NCI-H1417 treated with DMSO at 0.1 percent for 48 hours (cell line): ENCODE measurements around the gene KCNE2.
"Not testable (repeated sequence)": the region's sequence is repeated elsewhere in the genome, so short reads cannot be mapped to it uniquely, and the experiment has no call there.

Source experiments
- DNase-seq: peaks from one replicate; lab custom pipeline; 2025; lab: John Stamatoyannopoulos, UW

Gene KCNE2

DNA sequence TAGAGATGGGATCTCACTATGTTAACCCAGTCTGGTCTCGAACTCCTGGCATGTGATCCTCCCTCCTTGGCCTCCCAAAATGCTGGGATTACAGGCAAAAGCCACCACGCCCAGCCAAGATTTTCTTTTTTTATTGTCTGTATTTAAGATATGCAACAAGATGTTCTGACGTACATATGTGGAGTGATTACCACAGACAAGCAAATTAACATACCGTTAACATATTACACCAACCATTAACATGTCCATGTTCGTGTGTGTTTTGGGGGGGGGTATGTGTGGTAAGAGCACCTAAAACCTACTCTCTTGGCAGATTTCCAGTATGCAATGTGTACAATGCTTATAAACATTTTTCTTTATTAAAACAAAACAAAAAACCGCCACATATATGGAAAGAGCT lies 10.6 kb upstream of the KCNE2 start:
- no peak for DNase-seq

GRCh38 chr21:34354836-34355235 lies 9.0 kb upstream of the KCNE2 start:
- DNase-seq = no peak

DNA sequence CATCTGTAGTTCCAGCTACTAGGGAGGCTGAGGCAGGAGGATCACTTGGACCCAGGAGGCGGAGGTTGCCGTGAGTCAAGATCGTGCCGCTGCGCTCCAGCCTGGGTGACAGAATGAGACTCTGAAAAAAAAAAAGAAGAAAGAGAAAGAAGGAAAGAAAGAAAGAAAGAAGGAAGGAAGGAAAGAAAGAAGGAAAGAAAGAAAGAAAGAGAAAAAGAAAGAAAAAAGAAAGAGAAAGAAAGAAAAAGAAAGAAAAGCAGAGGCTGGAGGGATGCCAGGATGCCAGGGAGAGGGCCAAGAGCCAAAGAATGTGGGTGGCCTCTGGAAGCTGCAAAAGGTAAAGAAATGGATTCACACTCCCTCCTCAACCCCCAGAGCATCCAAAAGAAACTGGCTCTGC lies 8.2 kb upstream of the KCNE2 start:
- no peak for DNase-seq

GRCh38 chr21:34357889-34358288 lies 5.9 kb upstream of the KCNE2 start:
- DNase-seq = no peak

GRCh38 chr21:34358866-34359265 lies 4.9 kb upstream of the KCNE2 start:
- DNase-seq = no peak

DNA sequence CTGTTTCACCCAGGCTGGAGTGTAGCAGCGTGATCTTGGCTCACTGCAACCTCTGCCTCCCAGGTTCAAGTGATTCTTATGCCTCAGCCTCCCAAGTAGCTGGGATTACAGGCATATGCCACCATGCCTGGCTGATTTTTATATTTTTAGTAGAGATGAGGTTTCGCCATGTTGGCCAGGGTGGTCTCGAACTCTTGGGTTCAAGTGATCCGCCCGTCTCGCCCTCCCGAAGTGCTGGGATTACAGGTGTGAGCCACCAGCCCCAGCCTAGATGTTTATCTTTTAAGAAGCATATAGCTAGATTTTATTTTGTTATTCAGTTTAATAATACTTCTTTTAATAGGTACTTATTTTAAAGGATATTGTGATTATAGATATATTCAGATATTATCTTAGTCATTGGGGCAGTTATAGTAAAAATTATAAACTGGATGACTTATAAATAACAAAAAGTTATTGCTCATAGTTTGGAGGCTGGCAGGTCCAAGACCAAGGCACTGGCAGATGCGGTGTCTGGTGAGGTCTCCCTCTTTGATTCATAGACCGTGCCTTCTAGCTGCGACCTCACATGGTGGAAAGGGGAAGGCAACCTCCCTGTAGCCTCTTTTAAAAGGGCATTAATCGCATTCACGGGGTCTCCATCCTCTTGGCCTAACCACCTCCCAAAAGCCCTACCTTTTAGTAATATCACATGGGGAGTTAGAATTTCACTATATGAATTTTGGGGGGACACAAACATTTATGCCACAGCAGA lies 3.1 kb upstream of the KCNE2 start:
- DNase-seq = no peak

GRCh38 chr21:34362136-34362444 lies 1.7 kb upstream of the KCNE2 start:
- DNase-seq = no peak

DNA sequence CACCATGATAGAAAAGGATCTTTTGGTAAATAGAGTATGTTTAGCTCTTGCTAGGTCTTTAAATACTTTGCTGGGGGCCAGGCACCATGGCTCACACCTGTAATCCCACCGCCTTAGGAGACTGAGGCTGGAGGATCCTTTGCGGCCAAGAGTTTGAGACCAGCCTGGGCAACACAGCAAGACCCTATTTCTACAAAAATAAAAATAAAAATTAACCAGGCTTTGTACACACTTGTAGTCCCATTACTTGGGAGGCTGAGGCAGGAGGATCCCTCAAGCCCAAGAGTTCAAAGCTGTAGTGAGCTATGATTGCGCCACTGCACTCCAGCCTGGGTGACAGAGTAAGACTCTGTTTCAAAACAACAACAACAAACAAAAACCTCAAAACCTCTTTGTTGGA lies 1.1 kb upstream of the KCNE2 start:
- no peak for DNase-seq

DNA sequence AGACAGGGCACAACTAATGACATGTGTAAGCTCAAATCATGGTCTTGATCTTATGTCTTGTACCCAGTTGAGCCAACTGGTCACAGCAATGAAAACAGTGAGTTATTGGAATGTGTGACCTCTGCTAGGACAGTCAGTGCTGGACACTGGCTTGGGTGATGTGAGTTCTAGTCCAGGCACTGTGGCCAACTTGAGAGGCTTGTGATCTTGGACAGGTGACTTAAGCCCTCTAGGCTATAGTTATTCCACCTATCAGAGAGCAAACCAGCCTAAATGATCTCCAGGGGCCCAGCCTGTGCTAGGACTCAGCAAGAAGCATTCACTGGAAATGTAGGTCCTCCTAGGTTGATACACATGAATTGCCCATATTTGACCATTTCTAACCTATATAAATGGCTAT lies 1.1 kb downstream of the KCNE2 start:
- no peak for DNase-seq

DNA sequence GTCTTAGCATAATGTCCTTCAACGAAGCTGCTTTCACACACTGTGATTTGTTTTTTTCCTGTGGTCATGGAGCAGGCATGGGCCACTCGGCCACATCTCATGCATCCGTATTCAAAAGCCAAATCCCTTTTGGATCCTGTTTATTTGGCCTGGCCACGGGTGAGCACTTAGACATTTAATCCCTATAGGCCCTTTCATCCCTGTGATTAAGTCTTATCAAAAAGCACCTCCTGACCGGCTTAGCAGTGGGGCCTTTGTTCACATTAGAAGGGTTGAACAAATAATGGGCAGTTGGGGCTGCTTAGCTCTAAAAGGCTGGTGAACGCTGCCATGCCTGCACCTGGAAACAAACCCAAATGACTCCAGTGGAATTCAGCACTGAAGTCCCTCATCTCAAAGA lies 2.0 kb downstream of the KCNE2 start:
- no peak for DNase-seq

GRCh38 chr21:34367320-34367935 lies 3.6 kb downstream of the KCNE2 start:
- peak; percentile 48 for DNase-seq

DNA sequence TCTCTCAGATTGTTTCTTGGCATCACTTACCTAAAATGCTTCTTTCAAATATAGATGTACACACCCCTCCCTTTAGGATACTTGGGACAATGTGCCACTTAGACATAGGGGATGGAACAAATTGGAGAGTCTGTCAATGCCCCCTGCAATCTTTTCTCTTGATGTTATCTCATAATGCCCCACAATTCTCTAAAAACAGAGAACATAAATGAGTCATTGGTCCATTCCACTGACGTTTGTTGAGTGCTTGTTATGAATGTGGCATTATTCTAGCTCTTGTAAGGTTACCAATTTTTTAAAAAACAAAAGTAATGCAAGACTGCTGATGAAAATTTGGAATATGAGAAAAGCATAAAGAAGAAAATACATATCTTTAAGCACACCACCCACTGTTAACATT lies 5.9 kb downstream of the KCNE2 start:
- no peak for DNase-seq

- no peak for DNase-seq
These were observed 8.5 kb downstream of the KCNE2 start for GRCh38 chr21:34372321-34372720.

DNA sequence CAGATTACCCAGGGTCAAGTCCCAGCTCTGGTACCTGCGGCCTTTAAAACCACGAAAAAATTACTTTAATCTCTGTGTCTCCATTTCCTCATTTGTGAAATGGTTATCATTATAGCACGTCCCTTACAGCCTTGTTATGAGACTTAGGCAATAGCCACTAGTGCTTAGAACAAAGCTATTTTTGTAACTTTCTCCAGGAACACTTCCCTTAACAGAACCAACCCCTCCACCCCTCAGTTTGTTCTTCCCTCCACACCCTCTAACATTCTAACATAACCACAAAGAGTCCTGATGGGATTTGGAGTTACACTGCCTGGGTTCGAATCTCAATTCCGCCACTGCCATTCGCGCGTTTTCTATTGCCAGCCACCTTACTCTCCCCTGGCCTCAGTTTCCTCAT lies 10.7 kb downstream of the KCNE2 start:
- not testable (repeated sequence) for DNase-seq

DNA sequence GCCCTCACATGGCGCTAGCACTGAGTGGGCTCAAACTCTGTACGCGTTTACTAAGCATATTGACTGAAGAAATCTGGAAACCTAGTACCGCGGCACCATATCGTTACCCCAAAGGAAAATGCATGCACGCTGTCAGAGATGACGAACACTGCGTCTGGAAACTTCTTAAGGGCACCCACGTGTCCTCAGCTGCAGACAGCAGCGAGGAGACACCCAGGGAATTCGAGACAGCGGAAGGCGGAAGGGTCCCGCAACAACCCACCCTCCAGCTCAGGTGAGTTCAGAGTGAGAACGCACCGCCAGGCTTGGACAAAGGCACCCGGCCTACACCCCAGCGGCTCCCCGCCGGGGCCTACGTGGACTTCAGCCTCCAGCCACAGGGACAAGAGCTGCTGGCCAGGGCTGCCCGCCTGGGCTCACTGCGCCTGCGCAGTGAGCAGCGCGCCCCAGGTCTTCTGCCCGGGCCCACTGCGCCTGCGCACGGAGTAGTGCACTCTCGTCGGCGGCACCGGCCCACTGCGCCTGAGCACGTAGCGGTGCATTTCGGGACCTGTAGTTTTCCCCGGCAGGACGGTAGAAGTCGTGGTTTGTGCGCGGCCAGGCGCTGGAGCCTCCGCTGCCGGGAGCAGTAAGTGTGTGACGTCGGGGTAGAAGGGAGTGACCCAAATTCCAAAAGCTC lies 11.3 kb downstream of the KCNE2 start, which contains the start of gene SMIM11:
TSS of gene SMIM11 (plus strand) at position 568 of the 679 bp plus-strand sequence. CDS start 3,998 bp downstream, outside the sequence.
- DNase-seq = not testable (repeated sequence)

- not testable (repeated sequence) for DNase-seq
These were observed 11.8 kb downstream of the KCNE2 start for GRCh38 chr21:34375619-34375972.

DNA sequence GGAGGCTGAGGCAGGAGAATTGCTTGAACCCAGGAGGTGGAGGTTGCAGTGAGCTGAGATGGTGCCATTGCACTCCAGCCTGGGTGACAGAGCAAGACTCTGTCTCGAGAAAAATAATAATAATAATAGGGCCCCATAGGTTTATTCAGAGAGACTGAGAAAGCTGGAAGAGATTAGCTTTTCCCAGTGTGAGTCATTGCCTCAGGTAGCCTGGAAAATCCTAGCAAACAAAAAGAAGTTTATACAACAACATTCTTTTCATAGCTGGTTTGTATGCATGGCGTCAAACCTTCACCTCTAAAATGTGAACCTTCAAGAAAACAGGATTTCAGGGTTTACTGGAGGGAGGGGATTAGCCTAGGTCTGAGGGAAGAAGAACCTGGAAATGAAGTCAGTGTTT lies 19.3 kb downstream of the KCNE2 start:
- DNase-seq = not testable (repeated sequence)

GRCh38 chr21:34383724-34384415 lies 20.1 kb downstream of the KCNE2 start:
- DNase-seq = not testable (repeated sequence)

DNA sequence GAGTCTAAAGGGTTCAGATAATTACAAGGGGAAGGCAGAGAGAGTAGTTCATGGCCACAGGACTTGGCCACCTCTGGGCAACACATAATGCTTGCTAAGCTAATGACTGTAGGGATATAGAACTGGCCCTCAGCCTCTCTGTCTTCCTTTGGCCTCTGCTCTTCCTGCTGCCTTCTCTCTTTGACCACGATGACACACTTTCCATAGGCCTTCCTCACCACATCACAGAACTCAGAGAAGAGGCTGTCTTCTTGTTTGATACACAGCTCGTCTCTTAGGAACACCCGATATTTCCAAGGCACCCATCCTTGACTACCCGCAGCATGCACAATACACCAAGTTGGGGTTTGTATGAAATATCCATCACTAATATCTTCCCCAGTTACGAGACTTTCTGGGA lies 36.7 kb downstream of the KCNE2 start:
- DNase-seq = not testable (repeated sequence)

DNA sequence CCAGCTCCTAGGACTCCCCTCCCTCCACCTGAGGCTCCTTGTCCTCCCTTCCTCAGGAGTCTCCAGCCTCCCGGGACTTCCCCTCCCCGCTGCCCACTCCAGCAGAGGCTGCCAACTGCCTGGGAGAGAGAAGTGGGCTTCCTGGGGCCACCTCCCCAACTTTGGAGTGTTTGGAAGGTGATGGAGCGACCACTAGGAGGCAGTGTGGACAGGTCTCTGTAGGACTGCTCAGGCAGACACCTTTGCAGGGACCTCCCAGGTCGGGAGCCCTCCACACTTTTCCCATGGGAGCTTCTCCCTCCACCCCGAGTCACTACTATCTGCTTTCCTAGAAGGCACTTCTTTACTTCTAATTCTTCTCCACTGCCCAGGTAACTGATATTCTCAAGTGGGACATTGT lies 40.9 kb downstream of the KCNE2 start:
- not testable (repeated sequence) for DNase-seq

DNA sequence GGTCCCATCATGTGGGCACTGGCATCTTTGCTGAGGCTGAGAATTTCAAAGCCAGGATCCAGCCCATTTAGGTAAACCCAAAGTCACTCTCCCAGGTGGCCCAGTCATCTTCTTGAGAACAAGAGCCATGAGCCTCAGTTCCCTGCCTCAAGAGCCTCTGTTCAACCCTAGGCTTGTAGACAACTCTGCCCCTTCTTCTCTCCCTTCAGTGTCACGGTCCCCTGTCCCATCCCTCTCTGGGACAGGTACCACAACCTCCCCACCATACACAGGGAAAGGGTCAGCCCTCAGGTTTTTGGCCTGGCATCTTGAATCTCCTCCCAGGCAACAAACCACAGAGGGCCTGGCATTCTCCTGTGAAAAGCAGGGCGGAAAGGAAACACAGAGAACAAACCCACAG lies 41.9 kb downstream of the KCNE2 start:
- DNase-seq = not testable (repeated sequence)

GRCh38 chr21:34406102-34406501 lies 42.3 kb downstream of the KCNE2 start:
- not testable (repeated sequence) for DNase-seq

DNA sequence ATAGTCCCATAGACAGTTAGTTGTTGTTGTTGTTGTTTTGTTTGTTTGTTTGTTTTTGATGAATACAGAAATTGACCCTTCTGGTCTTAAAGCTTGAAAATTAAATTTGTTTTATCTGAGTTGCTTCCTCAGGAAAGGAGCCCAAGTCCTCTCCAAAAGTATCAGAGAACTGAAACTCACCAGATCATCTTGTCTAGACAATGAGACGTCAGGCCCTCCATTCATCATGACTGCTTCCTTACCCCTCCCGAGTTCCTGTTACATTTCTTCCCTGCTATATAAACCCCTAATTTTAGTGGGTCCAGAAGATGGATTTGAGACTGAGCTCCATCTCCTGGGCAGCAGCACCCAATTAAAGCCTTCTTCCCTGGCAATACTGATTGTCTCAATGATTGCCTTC lies 42.9 kb downstream of the KCNE2 start:
- DNase-seq = not testable (repeated sequence)
